HFF-Myc (cell line): ENCODE results near the gene NBEAL1.
"Not testable (repeated sequence)": the region's sequence is repeated elsewhere in the genome, so short reads cannot be mapped to it uniquely, and the experiment has no call there.

Experiments
- DNase-seq: peaks from one replicate; pipeline ENCODE4 v3.0.0-alpha.2; 2011; ENCODE audit warnings: low read depth; ENCODE audit errors: extremely low read depth
- H3K4me3 ChIP-seq: replicated peaks from 2 replicates; pipeline ENCODE4 v1.5.1; 2011; ENCODE audit warnings: low read depth, mild to moderate bottlenecking, control low read depth, low read length
- CTCF ChIP-seq: IDR thresholded peaks from 2 replicates; pipeline ENCODE4 v1.5.1; 2012; ENCODE audit warnings: mild to moderate bottlenecking, low read depth, low read length, control low read depth; ENCODE audit errors: missing control alignments

NBEAL1 gene

DNA sequence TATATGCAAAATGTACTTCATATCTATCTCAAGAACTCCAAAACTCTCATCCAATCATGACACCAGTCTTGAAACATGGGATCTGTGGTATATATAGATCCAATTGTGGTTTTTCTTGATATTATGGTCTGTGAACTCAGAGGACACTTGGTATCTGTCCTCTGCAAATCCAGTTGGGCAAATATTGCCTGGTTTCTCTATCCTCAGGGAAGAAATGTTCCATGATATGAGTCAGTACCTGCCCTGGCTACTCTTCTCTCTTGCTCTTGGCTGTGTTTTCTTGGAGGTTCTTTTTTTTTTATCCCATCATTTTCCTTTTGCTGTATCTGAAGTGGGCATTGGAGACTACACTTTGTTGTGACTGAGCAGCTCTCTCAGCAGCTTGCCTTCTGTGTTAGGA, 10.9 kb downstream of the NBEAL1 start:
- no peak for TF ChIP-seq CTCF
- no peak for DNase-seq
- no peak overlapping the region for H3K4me3 ChIP-seq

DNA sequence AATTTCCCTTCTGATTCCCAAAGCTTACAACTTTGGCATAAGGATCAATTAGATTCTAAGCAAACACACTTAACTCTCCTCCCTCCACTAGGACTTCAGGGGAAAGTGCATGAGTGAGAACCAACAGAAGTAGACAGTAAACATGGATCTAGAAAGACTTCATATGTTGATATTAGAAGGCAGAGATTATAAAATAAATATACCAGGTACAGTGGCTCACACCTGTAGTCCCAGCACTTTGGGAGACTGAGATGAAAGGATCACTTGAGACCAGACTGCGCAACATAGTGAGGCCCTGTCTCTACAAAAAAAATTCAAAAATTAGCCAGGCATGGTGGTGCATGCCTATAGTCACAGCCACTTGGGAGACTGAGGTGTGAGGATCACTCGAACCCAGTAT, 15.9 kb downstream of the NBEAL1 start:
- DNase-seq, result no peak
- TF ChIP-seq CTCF, result no peak
- no peak overlapping the region for H3K4me3 ChIP-seq

DNA sequence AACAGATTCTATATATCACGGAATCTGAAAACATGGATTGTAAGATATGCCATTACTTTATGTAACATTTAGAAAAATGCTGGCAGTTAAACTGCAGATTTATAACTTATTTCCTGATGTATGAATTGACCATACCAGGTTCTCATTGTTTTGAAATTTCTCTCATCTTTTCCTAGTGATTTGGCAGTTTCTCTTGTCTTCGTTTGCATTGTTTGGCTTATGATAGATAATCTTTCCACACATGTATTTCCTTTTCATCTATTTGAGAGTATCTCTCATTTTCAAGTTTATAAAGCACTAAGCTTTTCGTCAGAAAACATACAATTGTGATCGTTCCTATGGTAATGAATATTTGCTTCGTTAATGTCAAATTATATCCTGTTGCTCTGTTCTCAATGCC, 16.3 kb downstream of the NBEAL1 start:
- TF ChIP-seq CTCF, result no peak
- no peak overlapping the region for H3K4me3 ChIP-seq
- DNase-seq, result no peak

DNA sequence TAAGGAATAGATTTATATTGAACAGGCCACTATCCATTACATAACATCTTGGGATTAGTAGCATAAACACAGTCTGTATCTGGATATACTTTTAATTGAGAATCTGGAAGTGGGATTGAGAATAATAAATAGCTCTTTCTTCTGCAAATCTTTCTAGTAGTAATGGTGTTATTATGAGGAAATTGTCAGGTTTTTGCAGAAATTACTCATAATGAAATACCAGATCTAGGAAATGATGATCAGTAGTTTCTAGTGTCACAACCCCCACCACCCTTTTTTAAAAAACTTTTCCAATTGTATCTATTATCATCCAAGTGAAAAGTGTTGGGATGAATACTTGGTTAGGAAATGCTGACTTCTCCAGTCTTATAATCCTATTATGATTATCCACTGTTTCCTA, 18.7 kb downstream of the NBEAL1 start:
- H3K4me3 ChIP-seq, result no peak overlapping the region
- TF ChIP-seq CTCF, result no peak
- DNase-seq, result no peak

DNA sequence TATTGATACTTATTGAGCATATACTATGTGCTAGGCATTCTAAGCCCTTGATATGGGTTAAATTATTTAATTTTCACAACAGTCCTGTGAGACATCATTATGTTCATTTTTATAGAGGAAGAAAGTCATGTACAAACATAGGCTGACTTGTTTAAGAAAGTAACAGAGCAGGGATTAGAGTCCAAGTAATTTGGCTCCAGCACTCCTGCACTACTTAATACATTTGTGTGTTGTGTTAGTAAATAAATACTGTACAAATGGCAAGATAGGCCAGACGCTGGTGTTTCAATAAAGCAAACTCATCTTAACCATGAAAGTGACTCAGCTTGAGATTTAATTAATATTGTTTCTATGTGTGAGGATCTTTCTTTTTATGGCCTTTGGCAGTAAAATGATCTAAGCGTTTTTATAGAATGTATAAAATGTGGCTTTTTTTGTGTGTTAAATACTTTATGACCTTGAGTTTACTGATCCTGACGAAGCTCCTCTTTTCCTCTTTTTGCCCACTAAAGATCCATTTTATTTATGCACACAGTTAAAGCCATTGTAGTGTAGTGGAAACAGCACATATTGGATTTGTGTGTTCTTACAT, 21.3 kb downstream of the NBEAL1 start:
- no peak for DNase-seq
- H3K4me3 ChIP-seq, result no peak overlapping the region
- no peak for TF ChIP-seq CTCF

DNA sequence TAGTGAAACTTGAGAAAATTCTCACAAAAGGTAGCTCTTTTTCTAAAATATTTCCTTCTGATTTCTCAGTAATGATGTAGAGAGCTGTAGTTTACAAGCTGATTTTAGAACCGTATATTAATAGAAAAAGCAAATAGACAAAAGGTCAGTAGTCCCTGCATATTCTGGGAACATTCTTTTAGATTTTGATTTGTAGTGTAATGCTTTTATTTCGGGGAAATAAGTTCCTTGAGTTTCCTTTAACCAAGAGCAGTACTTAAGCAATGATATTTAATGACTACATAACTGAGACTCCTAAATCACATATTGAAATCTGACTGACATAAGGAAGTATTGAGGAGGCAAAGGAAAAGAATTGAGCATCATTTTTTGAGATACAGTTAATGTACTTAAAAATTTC, 22.4 kb downstream of the NBEAL1 start:
- no peak for TF ChIP-seq CTCF
- no peak for DNase-seq
- no peak overlapping the region for H3K4me3 ChIP-seq

DNA sequence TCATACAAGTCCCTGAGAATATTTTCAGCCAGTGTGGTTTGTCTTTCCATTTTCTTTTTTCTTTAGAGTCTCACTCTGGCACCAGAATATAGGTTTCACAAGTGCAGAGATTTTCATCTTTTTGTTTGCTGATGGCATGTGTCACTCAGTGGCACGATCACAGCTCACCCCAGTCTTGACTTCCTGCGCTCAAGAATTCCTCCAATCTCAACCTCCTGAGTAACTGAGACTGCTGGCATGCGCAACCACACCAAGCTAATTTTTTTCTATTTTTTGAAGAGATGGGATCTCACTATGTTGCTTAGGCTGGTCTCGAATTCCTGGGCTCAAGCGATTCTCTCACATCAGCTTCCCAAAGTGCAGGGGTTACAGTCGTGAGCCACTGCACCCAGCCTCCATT, 23.9 kb downstream of the NBEAL1 start:
- DNase-seq, result no peak
- H3K4me3 ChIP-seq, result no peak overlapping the region
- no peak for TF ChIP-seq CTCF

- H3K4me3 ChIP-seq, DNase-seq: not testable (repeated sequence)
These were observed 24.5 kb downstream of the NBEAL1 start for GRCh38 chr2:203039211-203039610.
